ENCODE data around the gene RAD51B. TPM values are rescaled to one million over a fixed set of nuclear protein-coding genes. Genes with fewer than 3 reads are reported as not detected.

RAD51B gene
- total and polyA plus RNA-seq, 8 donors = 10.8 to 18.3 (median 14.1) TPM

- intact Hi-C loops (cut with DNase I) = loop anchor here in 1 of 2 donors (10.0 kb wide), 1 partner anchor 293 kb away; no protein-coding TSS in a partner anchor
- H3K4me1 ChIP-seq = no peaks in the 10 kb centered on the region
- ATAC-seq (no peak), DNase-seq (no peak)
- no peak overlapping the region for H3K4me3 ChIP-seq
- no peaks in the 10 kb centered on the region for H3K27me3 ChIP-seq
- H3K9me3 ChIP-seq = peaks cover 0 to 5% of the 10 kb centered on the region in 2 donors
- TF ChIP-seq CTCF (IDR thresholded peaks at IDR 0.05) = no peak
- no peaks in the 10 kb centered on the region for H3K36me3 ChIP-seq
- H3K27ac ChIP-seq = no peak overlapping the region
Observed at GRCh38 chr14:67951529-67952135, 132.1 kb downstream of the RAD51B start.

- DNase-seq = no peak
- Histone ChIP-seq H3K27me3 (no peaks in the 10 kb centered on the region), H3K4me1 (no peaks in the 10 kb centered on the region), H3K36me3 (no peaks in the 10 kb centered on the region), H3K4me3 (no peak overlapping the region), H3K27ac (no peak overlapping the region), H3K9me3 (peaks cover 0 to 5% of the 10 kb centered on the region in 2 donors)
- ATAC-seq = no peak
- intact Hi-C loops (cut with DNase I) = loop anchor here in 1 of 2 donors (10.0 kb wide), 1 partner anchor 292 kb away; no protein-coding TSS in a partner anchor
- TF ChIP-seq CTCF (IDR thresholded peaks at IDR 0.05) = no peak
Observed at GRCh38 chr14:67952381-67952780, 132.8 kb downstream of the RAD51B start.

DNA sequence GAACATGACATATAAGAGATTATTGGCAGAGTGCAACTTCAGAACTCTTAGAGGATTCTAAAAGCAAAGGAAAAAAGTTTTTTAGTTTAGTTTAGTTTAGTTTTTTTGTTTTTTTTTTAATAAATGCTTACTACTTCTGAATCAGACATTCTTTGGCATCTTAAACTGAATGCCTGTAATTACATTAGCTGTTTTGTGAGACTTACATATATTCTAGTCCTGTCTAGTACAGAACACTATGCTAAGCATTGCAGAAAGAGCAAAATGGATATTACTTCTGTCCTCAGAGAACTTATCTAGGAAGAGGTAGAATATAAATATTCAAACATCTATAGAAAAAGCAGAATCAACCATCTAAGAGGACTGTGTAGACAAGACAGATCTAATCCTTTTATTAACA lies 133.2 kb downstream of the RAD51B start:
- DNase-seq (no peak), ATAC-seq (no peak)
- Histone ChIP-seq H3K4me3 (no peak overlapping the region), H3K9me3 (peaks cover 0 to 5% of the 10 kb centered on the region in 2 donors), H3K4me1 (no peaks in the 10 kb centered on the region), H3K27me3 (no peaks in the 10 kb centered on the region), H3K36me3 (no peaks in the 10 kb centered on the region), H3K27ac (no peak overlapping the region)
- no peak for TF ChIP-seq CTCF (IDR thresholded peaks at IDR 0.05)
- intact Hi-C loops (cut with DNase I) = loop anchor here in 1 of 2 donors (10.0 kb wide), 1 partner anchor 292 kb away; no protein-coding TSS in a partner anchor

GRCh38 chr14:67955261-67955660 lies 135.7 kb downstream of the RAD51B start:
- Histone ChIP-seq H3K9me3 (no peaks in the 10 kb centered on the region), H3K4me3 (no peak overlapping the region), H3K27ac (no peak overlapping the region), H3K27me3 (no peaks in the 10 kb centered on the region), H3K36me3 (no peaks in the 10 kb centered on the region), H3K4me1 (no peaks in the 10 kb centered on the region)
- no peak for TF ChIP-seq CTCF (IDR thresholded peaks at IDR 0.05)
- DNase-seq (no peak), ATAC-seq (no peak)
- intact Hi-C loops (cut with DNase I) = loop anchor here in 1 of 2 donors (10.0 kb wide), 1 partner anchor 290 kb away; no protein-coding TSS in a partner anchor

GRCh38 chr14:67957946-67958345 lies 138.4 kb downstream of the RAD51B start:
- no peak for TF ChIP-seq CTCF (IDR thresholded peaks at IDR 0.05)
- no peaks in the 10 kb centered on the region for H3K36me3 ChIP-seq
- H3K27me3 ChIP-seq = no peaks in the 10 kb centered on the region
- peaks cover under 1 to 14% of the 10 kb centered on the region in 2 donors for H3K4me1 ChIP-seq
- intact Hi-C loops (cut with DNase I) = loop anchor here in 1 of 2 donors (10.0 kb wide), 1 partner anchor 287 kb away; no protein-coding TSS in a partner anchor
- no peak overlapping the region for H3K4me3 ChIP-seq
- no peak for ATAC-seq
- H3K9me3 ChIP-seq = no peaks in the 10 kb centered on the region
- DNase-seq = peak in 2 of 4 donors; percentile 66 to 79
- H3K27ac ChIP-seq = no peak overlapping the region

Data from left lung (tissue), 10 donors.